ENCODE measurements around the gene ARL2BP. TPM values are rescaled to one million over a fixed set of nuclear protein-coding genes. Genes with fewer than 3 reads are reported as not detected.
"Not testable (repeated sequence)": the region's sequence is repeated elsewhere in the genome, so short reads cannot be mapped to it uniquely, and the experiment has no call there.

ARL2BP gene
- total RNA-seq (2022) (32.6 and 33.3 TPM in 2 replicates), Bru-seq, nascent RNA (percentile 70 among the genes with signal in this experiment), BruChase-seq, experiment 1, labeled RNA remaining after a 6-hour chase (percentile 93 among the genes with signal in this experiment), BruChase-seq, experiment 2, labeled RNA remaining after a 2-hour chase (percentile 90 among the genes with signal in this experiment)
- long read RNA-seq, transcript ARL2BP-201 (6 exons, 2,130 nt): major isoform, 57 of 65 reads
- long read RNA-seq, partial matches to known transcripts: 0 of 65 reads
- long read RNA-seq, other reads (novel, unspliced or antisense): 7 of 65 reads

DNA sequence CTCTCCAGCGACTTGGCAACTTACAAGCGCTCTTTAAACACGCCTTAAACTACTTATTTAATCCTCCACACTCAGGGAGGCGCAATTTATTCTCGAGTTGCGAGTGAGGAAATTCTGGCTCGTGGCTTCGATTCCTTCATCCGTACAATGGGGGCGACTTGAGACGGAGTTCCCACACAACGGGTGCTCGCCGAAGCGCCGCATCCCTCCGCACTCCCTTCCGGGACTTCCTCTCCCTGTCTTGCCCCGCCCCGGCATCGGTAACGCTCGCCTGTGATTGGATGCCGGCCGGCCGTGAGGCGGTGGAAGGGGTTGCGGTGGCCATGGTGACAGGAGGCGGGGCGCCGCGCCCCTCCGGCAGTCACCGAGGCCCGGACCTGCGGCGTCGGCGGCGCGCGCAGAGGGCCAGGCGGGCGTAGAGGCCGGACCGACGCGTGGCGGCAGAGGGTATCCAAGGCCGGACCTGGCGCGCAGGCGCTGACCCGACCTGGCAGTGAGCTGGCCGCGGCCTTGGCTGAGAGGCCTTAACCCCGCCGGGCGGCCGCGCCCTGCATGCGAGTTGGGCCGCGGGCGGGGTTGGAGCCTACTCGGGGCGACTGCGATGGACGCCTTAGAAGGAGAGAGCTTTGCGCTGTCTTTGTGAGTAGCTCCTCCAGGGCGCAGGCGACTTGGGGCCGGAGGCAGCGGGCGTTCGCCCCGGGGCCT lies at the start of gene ARL2BP:
Gene ARL2BP, plus strand, starts transcription at position 493 of the 705 bp plus-strand sequence. Its CDS starts 109 bp downstream, at position 602.
- H3K4me3 Mint-ChIP-seq (ENCODE audit: low read depth, unreplicated experiment): peak within 1 kb of the TSS; percentile 82
- peak; percentile 100 for DNase-seq
- no TSS peak for BruUV-seq (replicated peaks)
- peaks cover 13% of the 10 kb centered on the region for H3K4me1 Mint-ChIP-seq (ENCODE audit: low read depth, unreplicated experiment)
- intact Hi-C loops (cut with micrococcal nuclease; ENCODE audit: unreplicated experiment): loop anchor here (1.0 to 5.0 kb wide), 3 partner anchors 32 to 55 kb away; no protein-coding TSS in a partner anchor
- no peaks in the 10 kb centered on the region for H3K27me3 Mint-ChIP-seq (ENCODE audit: unreplicated experiment)
- peak within 1 kb of the TSS; percentile 97 for H3K27ac Mint-ChIP-seq (ENCODE audit: unreplicated experiment)
- TF ChIP-seq, protein P1, sequence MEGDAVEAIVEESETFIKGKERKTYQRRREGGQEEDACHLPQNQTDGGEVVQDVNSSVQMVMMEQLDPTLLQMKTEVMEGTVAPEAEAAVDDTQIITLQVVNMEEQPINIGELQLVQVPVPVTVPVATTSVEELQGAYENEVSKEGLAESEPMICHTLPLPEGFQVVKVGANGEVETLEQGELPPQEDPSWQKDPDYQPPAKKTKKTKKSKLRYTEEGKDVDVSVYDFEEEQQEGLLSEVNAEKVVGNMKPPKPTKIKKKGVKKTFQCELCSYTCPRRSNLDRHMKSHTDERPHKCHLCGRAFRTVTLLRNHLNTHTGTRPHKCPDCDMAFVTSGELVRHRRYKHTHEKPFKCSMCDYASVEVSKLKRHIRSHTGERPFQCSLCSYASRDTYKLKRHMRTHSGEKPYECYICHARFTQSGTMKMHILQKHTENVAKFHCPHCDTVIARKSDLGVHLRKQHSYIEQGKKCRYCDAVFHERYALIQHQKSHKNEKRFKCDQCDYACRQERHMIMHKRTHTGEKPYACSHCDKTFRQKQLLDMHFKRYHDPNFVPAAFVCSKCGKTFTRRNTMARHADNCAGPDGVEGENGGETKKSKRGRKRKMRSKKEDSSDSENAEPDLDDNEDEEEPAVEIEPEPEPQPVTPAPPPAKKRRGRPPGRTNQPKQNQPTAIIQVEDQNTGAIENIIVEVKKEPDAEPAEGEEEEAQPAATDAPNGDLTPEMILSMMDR (IDR thresholded peaks at IDR 0.05; ENCODE audit: unreplicated experiment): no peak
- CTCF ChIA-PET: interaction anchor here (0.6 to 1.8 kb wide), 9 partner anchors 8 to 172 kb away, joined by 3 to 11 read pairs (median 4); partner anchors contain the start of genes PLLP, PSME3IP1 and RSPRY1
- H3K36me3 Mint-ChIP-seq (ENCODE audit: insufficient read depth, unreplicated experiment): peaks cover 35% of the 10 kb centered on the region
- no peaks in the 10 kb centered on the region for H3K9me3 Mint-ChIP-seq (ENCODE audit: low read depth, unreplicated experiment)

DNA sequence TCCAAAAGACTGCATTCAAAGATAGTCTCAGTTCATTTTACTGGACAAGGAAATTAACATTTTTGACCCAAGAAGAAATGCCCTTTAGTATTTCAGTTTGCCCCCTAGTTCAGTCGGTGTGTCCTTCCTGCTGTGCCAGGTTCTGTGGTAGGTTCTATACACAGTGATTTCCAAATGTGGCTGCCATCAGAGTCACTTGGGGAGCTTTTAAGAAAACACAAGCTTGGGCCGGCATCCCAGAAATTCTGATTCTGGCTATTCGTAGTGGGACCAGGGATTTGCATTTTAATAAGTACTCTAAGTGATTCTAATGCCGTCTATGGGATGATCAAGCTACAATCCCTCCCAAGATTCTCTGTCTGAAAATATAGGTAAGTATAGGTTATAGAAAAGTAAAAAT lies 48.8 kb upstream of the ARL2BP start:
- H3K4me3 Mint-ChIP-seq (ENCODE audit: low read depth, unreplicated experiment): no peak overlapping the region
- H3K4me1 Mint-ChIP-seq (ENCODE audit: low read depth, unreplicated experiment): peaks cover 41% of the 10 kb centered on the region
- H3K36me3 Mint-ChIP-seq (ENCODE audit: insufficient read depth, unreplicated experiment): peaks cover 12% of the 10 kb centered on the region
- TF ChIP-seq, protein P1 (IDR thresholded peaks at IDR 0.05; ENCODE audit: unreplicated experiment): no peak
- no peaks in the 10 kb centered on the region for H3K27me3 Mint-ChIP-seq (ENCODE audit: unreplicated experiment)
- CTCF ChIA-PET: no interaction called here
- no TSS peak for BruUV-seq (replicated peaks)
- DNase-seq: no peak
- no peak overlapping the region for H3K27ac Mint-ChIP-seq (ENCODE audit: unreplicated experiment)
- intact Hi-C loops (cut with micrococcal nuclease; ENCODE audit: unreplicated experiment): no loop called here
- no peaks in the 10 kb centered on the region for H3K9me3 Mint-ChIP-seq (ENCODE audit: low read depth, unreplicated experiment)

DNA sequence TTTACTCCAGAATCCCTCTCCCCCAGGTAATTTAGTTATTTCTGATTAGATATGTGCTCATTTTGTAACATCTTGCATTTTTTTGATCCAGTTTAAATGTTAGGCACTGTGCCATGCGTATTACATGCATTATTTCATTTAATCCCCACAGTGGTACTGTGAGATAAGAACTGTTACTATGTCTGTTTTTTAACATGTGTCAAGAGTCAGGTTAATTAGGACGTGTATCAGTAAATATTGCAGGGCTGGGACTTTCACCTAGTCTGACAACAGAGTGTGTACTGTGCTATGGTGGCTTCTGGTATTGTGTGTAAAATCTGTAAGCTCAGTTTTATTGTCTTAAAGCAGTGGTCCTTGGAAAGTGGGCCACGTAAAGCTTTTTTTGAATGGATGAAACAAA lies 48.3 kb upstream of the ARL2BP start:
- Mint-ChIP-seq H3K36me3 (ENCODE audit: insufficient read depth, unreplicated experiment) (peaks cover 12% of the 10 kb centered on the region), H3K4me3 (ENCODE audit: low read depth, unreplicated experiment) (no peak overlapping the region), H3K27ac (ENCODE audit: unreplicated experiment) (no peak overlapping the region), H3K9me3 (ENCODE audit: low read depth, unreplicated experiment) (no peaks in the 10 kb centered on the region), H3K4me1 (ENCODE audit: low read depth, unreplicated experiment) (peaks cover 39% of the 10 kb centered on the region), H3K27me3 (ENCODE audit: unreplicated experiment) (no peaks in the 10 kb centered on the region)
- CTCF ChIA-PET: no interaction called here
- TF ChIP-seq, protein P1 (IDR thresholded peaks at IDR 0.05; ENCODE audit: unreplicated experiment): no peak
- no TSS peak for BruUV-seq (replicated peaks)
- no peak for DNase-seq
- intact Hi-C loops (cut with micrococcal nuclease; ENCODE audit: unreplicated experiment): no loop called here

DNA sequence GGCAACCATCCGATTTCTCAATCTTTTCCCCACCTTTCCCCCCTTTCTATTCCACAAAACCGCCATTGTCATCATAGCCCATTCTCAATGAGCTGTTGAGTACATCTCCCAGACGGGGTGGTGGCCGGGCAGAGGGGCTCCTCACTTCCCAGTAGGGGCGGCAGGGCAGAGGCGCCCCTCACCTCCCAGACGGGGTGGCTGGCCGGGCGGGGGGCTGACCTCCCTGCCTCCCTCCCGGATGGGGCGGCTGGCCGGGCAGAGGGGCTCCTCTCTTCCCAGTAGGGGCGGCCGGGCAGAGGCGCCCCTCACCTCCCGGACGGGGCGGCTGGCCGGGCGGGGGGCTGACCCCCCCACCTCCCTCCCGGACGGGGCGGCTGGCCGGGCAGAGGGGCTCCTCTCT lies 44.7 kb upstream of the ARL2BP start:
- H3K27me3 Mint-ChIP-seq (ENCODE audit: unreplicated experiment); BruUV-seq (replicated peaks); H3K4me3 Mint-ChIP-seq (ENCODE audit: low read depth, unreplicated experiment): not testable (repeated sequence)

DNA sequence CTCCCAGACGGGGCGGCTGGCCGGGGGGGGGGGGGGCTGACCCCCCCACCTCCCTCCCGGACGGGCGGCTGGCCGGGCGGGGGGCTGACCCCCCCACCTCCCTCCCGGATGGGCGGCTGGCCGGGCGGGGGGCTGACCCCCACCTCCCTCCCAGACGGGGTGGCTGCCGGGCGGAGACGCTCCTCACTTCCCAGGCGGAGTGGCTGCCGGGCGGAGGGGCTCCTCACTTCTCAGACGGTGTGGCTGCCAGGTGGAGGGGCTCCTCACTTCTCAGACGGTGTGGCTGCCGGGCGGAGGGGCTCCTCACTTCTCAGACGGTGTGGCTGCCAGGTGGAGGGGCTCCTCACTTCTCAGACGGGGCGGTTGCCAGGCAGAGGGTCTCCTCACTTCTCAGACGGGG lies 44.1 kb upstream of the ARL2BP start:
- H3K36me3 Mint-ChIP-seq (ENCODE audit: insufficient read depth, unreplicated experiment); intact Hi-C loops (cut with micrococcal nuclease; ENCODE audit: unreplicated experiment); BruUV-seq (replicated peaks); CTCF ChIA-PET; DNase-seq; H3K9me3 Mint-ChIP-seq (ENCODE audit: low read depth, unreplicated experiment); H3K4me3 Mint-ChIP-seq (ENCODE audit: low read depth, unreplicated experiment); H3K27ac Mint-ChIP-seq (ENCODE audit: unreplicated experiment); H3K27me3 Mint-ChIP-seq (ENCODE audit: unreplicated experiment): not testable (repeated sequence)
- H3K4me1 Mint-ChIP-seq (ENCODE audit: low read depth, unreplicated experiment): peaks cover 15% of the 10 kb centered on the region

More for the DNA sequence above, 44.7 kb upstream of the ARL2BP start:
- H3K27ac Mint-ChIP-seq (ENCODE audit: unreplicated experiment); H3K9me3 Mint-ChIP-seq (ENCODE audit: low read depth, unreplicated experiment); H3K36me3 Mint-ChIP-seq (ENCODE audit: insufficient read depth, unreplicated experiment); CTCF ChIA-PET; intact Hi-C loops (cut with micrococcal nuclease; ENCODE audit: unreplicated experiment); DNase-seq: not testable (repeated sequence)
- H3K4me1 Mint-ChIP-seq (ENCODE audit: low read depth, unreplicated experiment): peaks cover 15% of the 10 kb centered on the region

All from Calu3 (cell line).